HG03442 (cell line): ENCODE measurements around the gene STARD13.

ENCODE experiments used
- ATAC-seq: cut with Tn5 transposase; IDR thresholded peaks from one replicate; pipeline ENCODE4 v1.9.1; 2021; ENCODE audit warnings: mild to moderate bottlenecking, moderate library complexity; ENCODE audit not compliant: unreplicated experiment

STARD13 gene

GRCh38 chr13:33153421-33154404, 131.8 kb downstream of the STARD13 start:
- ATAC-seq, result no peak

GRCh38 chr13:33152389-33152788, 133.2 kb downstream of the STARD13 start:
- no peak for ATAC-seq

- ATAC-seq, result no peak
Observed at GRCh38 chr13:33150662-33151061, 134.9 kb downstream of the STARD13 start.

- no peak for ATAC-seq
Observed at GRCh38 chr13:33150126-33150525, 135.4 kb downstream of the STARD13 start.

GRCh38 chr13:33147832-33148231, 137.7 kb downstream of the STARD13 start:
- ATAC-seq, result no peak

- ATAC-seq, result peak; percentile 88
Observed at GRCh38 chr13:33146843-33147611, 138.5 kb downstream of the STARD13 start.

- ATAC-seq, result no peak
Observed at GRCh38 chr13:33145667-33146066, 139.9 kb downstream of the STARD13 start.

GRCh38 chr13:33144358-33144784, 141.2 kb downstream of the STARD13 start:
- ATAC-seq, result no peak

GRCh38 chr13:33139780-33140535, 145.6 kb downstream of the STARD13 start:
- no peak for ATAC-seq

- ATAC-seq, result no peak
Observed at GRCh38 chr13:33139184-33139583, 146.4 kb downstream of the STARD13 start.

- ATAC-seq, result no peak
Observed at GRCh38 chr13:33138441-33138840, 147.1 kb downstream of the STARD13 start.

- ATAC-seq, result no peak
Observed at GRCh38 chr13:33137721-33138120, 147.8 kb downstream of the STARD13 start.

- no peak for ATAC-seq
Observed at GRCh38 chr13:33135097-33135496, 150.5 kb downstream of the STARD13 start.

- no peak for ATAC-seq
Observed at GRCh38 chr13:33134213-33134612, 151.3 kb downstream of the STARD13 start.

- no peak for ATAC-seq
Observed at GRCh38 chr13:33132644-33133440, 152.7 kb downstream of the STARD13 start.

- no peak for ATAC-seq
Observed at GRCh38 chr13:33129886-33130285, 155.7 kb downstream of the STARD13 start.

GRCh38 chr13:33129094-33129832, 156.3 kb downstream of the STARD13 start:
- no peak for ATAC-seq

GRCh38 chr13:33128134-33128533, 157.4 kb downstream of the STARD13 start:
- ATAC-seq, result no peak

- no peak for ATAC-seq
Observed at GRCh38 chr13:33127009-33127551, 158.5 kb downstream of the STARD13 start.
